GM23338 (cell line): ENCODE measurements around the gene KCNK15. TPM values are rescaled to one million over a fixed set of nuclear protein-coding genes. Genes with fewer than 3 reads are reported as not detected.

Experiments
- ATAC-seq: fragments of 200-7000 bp; cut with Tn5 transposase; 3 replicates; pipeline ENCODE4 v1.9.1; 2020
- DNase-seq: peaks from one replicate; pipeline ENCODE4 v3.0.0-alpha.2; 2015; ENCODE audit warnings: low spot score
- H2AFZ ChIP-seq: fragments of 200-600 bp; sonication (generic); 2 replicates; pipeline ENCODE4 v1.8.0; 2016; ENCODE audit warnings: antibody characterized with exemption, mild to moderate bottlenecking, moderate library complexity
- H3F3A ChIP-seq: fragments of 200-600 bp; sonication (generic); replicated peaks from 2 replicates; pipeline ENCODE4 v1.8.0; 2017; ENCODE audit warnings: antibody characterized with exemption, mixed run types, low read depth
- H3K27ac ChIP-seq: fragments of 200-600 bp; sonication (generic); 2 replicates; pipeline ENCODE4 v1.6.1; 2016; ENCODE audit warnings: low read depth
- H3K27me3 ChIP-seq: fragments of 200-600 bp; sonication (generic); 2 replicates; pipeline ENCODE4 v1.8.0; 2016; ENCODE audit warnings: mild to moderate bottlenecking, mixed run types, moderate library complexity; ENCODE audit not compliant: insufficient read depth
- H3K36me3 ChIP-seq: fragments of 200-600 bp; sonication (generic); 2 replicates; pipeline ENCODE4 v1.8.0; 2016; ENCODE audit warnings: mild to moderate bottlenecking; ENCODE audit not compliant: insufficient read depth
- H3K4me1 ChIP-seq: fragments of 200-600 bp; sonication (generic); 2 replicates; pipeline ENCODE4 v1.8.0; 2016; ENCODE audit warnings: mild to moderate bottlenecking, moderate library complexity; ENCODE audit not compliant: insufficient read depth
- H3K4me2 ChIP-seq: fragments of 200-600 bp; sonication (generic); 2 replicates; pipeline ENCODE4 v1.7.1; 2017; ENCODE audit warnings: mixed run types
- H3K4me3 ChIP-seq: fragments of 200-600 bp; sonication (generic); 2 replicates; pipeline ENCODE4 v1.6.1; 2016; ENCODE audit warnings: mixed run types
- H3K79me2 ChIP-seq: fragments of 200-600 bp; sonication (generic); replicated peaks from 2 replicates; pipeline ENCODE4 v1.8.0; 2017; ENCODE audit warnings: mild to moderate bottlenecking; ENCODE audit not compliant: insufficient read depth
- H3K9me2 ChIP-seq: fragments of 200-600 bp; sonication (generic); 2 replicates; pipeline ENCODE4 v1.8.0; 2017; ENCODE audit not compliant: insufficient read depth
- H4K20me1 ChIP-seq: fragments of 200-600 bp; sonication (generic); replicated peaks from 2 replicates; pipeline ENCODE4 v1.8.0; 2017; ENCODE audit warnings: mild to moderate bottlenecking; ENCODE audit not compliant: insufficient read depth
- H3K27ac Mint-ChIP-seq: 2 replicates; pipeline ENCODE4 v1.8.0; 2020; ENCODE audit warnings: inconsistent platforms, mild to moderate bottlenecking, moderate library complexity, mixed read lengths
- H3K27me3 Mint-ChIP-seq: 3 replicates; pipeline ENCODE4 v1.8.0; 2022; ENCODE audit warnings: low read depth, mild to moderate bottlenecking, moderate library complexity, mixed read lengths, inconsistent platforms; ENCODE audit not compliant: insufficient read depth, poor library complexity
- H3K36me3 Mint-ChIP-seq: 3 replicates; pipeline ENCODE4 v1.8.0; 2021; ENCODE audit warnings: low read depth, mild to moderate bottlenecking, inconsistent platforms, moderate library complexity, mixed read lengths
- H3K4me1 Mint-ChIP-seq: 3 replicates; pipeline ENCODE4 v1.8.0; 2020; ENCODE audit warnings: mild to moderate bottlenecking, inconsistent platforms, mixed read lengths
- H3K4me3 Mint-ChIP-seq: 3 replicates; pipeline ENCODE4 v1.8.0; 2021; ENCODE audit warnings: moderate library complexity, mild to moderate bottlenecking, inconsistent platforms, mixed read lengths
- H3K9me3 Mint-ChIP-seq: 3 replicates; pipeline ENCODE4 v1.8.0; 2020; ENCODE audit warnings: moderate library complexity, mild to moderate bottlenecking, inconsistent platforms, mixed read lengths
- EZH2 ChIP-seq: fragments of 200-600 bp; sonication (generic); IDR thresholded peaks from one replicate; pipeline ENCODE4 v1.8.0; 2017; ENCODE audit warnings: antibody characterized with exemption, mild to moderate bottlenecking, low read depth; ENCODE audit not compliant: unreplicated experiment
- JUNB ChIP-seq: IDR thresholded peaks from one replicate; pipeline ENCODE4 v1.6.1; 2016; ENCODE audit warnings: antibody characterized with exemption; ENCODE audit not compliant: unreplicated experiment
- NANOG ChIP-seq: IDR thresholded peaks from 2 replicates; pipeline ENCODE4 v1.6.1; 2016; ENCODE audit warnings: antibody characterized with exemption, borderline replicate concordance
- STAT1 ChIP-seq: IDR thresholded peaks from one replicate; pipeline ENCODE4 v1.6.1; 2016; ENCODE audit warnings: antibody characterized with exemption; ENCODE audit not compliant: unreplicated experiment
- ZNF331 ChIP-seq: fragments of 250-450 bp; sonication (Bioruptor Pico); IDR thresholded peaks from 2 replicates; pipeline ENCODE4 v1.5.0; 2020; ENCODE audit warnings: low read depth, mild to moderate bottlenecking, moderate library complexity
- ZNF462 ChIP-seq: fragments of 250-450 bp; sonication (Bioruptor Pico); IDR thresholded peaks from 2 replicates; pipeline ENCODE4 v1.5.0; 2020; ENCODE audit warnings: mild to moderate bottlenecking, moderate library complexity
- polyA plus RNA-seq: library from polyadenylated mRNA; unstranded; fragments of >200 nt; fragmentation: Nextera tagmentation; extraction: Ambion mirVana; gene quantifications from 2 replicates; pipeline ENCODE4 v1.2.1, GENCODE V29; 2016
- total RNA-seq: library from RNA; depleted of rRNA; stranded (reverse); fragments of >200 nt; shearing (Covaris generic); gene quantifications from 2 replicates; pipeline ENCODE4 v1.2.3, GENCODE V29; 2014
- TF ChIP-seq, protein P1 (sequence below), 2 experiments: fragments of 200-600 bp in 1 of 2; sonication (generic) in 1 of 2; conservative IDR thresholded peaks; 2 replicates each; pipeline versions ENCODE4 v1.5.1 to v1.6.1; 2016 to 2017; ENCODE audit warnings: antibody characterized with exemption in 2 of 2, low read depth in 2 of 2, mild to moderate bottlenecking in 2 of 2, moderate library complexity in 1 of 2

The KCNK15 gene
- total and polyA plus RNA-seq, 2 experiments from 2014 or later: 0.63 to 3.3 TPM

DNA sequence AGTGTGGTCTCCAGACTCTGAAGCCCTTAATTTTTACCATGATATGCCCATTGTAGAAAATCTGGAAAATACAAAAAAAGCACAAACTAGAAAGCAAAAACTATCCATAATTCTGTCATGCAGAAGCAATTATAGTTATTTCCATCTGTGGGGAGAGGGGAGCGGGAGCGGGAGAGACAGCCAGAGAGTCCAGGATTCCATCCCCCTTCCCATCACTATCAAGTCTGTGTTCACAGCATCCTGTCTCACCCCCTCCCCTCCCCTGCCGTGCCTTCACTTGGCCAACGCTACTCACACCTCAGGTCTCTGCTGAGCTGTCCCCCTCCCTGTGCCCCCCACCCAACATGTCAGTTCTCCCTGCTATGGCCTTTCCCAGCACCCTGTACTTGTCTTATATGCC is 50.2 kb downstream of the KCNK15 start:
- no peaks in the 10 kb centered on the region for H3K27me3 ChIP-seq
- DNase-seq (no peak), ATAC-seq (no peak)
- no peak overlapping the region for H3K4me2 ChIP-seq
- H3K27ac ChIP-seq: no peak overlapping the region
- H3K4me3 ChIP-seq: no peak overlapping the region
- H3K36me3 ChIP-seq: no peaks in the 10 kb centered on the region
- TF ChIP-seq, protein P1, sequence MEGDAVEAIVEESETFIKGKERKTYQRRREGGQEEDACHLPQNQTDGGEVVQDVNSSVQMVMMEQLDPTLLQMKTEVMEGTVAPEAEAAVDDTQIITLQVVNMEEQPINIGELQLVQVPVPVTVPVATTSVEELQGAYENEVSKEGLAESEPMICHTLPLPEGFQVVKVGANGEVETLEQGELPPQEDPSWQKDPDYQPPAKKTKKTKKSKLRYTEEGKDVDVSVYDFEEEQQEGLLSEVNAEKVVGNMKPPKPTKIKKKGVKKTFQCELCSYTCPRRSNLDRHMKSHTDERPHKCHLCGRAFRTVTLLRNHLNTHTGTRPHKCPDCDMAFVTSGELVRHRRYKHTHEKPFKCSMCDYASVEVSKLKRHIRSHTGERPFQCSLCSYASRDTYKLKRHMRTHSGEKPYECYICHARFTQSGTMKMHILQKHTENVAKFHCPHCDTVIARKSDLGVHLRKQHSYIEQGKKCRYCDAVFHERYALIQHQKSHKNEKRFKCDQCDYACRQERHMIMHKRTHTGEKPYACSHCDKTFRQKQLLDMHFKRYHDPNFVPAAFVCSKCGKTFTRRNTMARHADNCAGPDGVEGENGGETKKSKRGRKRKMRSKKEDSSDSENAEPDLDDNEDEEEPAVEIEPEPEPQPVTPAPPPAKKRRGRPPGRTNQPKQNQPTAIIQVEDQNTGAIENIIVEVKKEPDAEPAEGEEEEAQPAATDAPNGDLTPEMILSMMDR (conservative IDR thresholded peaks at IDR 0.05; ENCODE audit: low read depth in 2 of 2): no peak
- H3K4me3 Mint-ChIP-seq: no peak overlapping the region
- no peaks in the 10 kb centered on the region for H3K9me3 Mint-ChIP-seq
- H3K4me1 ChIP-seq: peaks cover 9% of the 10 kb centered on the region
- no peak overlapping the region for H3K27ac Mint-ChIP-seq
- H3K79me2 ChIP-seq: 0 out of 2 replicates have a peak, but pooled peaks cover 14% of the 10 kb centered on the region
- no peaks in the 10 kb centered on the region for H3K36me3 Mint-ChIP-seq
- no peaks in the 10 kb centered on the region; the same call in 1 of the 2 replicates for H4K20me1 ChIP-seq
- H3K4me1 Mint-ChIP-seq: peaks cover 39% of the 10 kb centered on the region
- H3K9me2 ChIP-seq: no peaks in the 10 kb centered on the region
- H3F3A ChIP-seq: no peaks in the 10 kb centered on the region
- no peak overlapping the region for H2AFZ ChIP-seq
- H3K27me3 Mint-ChIP-seq: peaks cover 5% of the 10 kb centered on the region

DNA sequence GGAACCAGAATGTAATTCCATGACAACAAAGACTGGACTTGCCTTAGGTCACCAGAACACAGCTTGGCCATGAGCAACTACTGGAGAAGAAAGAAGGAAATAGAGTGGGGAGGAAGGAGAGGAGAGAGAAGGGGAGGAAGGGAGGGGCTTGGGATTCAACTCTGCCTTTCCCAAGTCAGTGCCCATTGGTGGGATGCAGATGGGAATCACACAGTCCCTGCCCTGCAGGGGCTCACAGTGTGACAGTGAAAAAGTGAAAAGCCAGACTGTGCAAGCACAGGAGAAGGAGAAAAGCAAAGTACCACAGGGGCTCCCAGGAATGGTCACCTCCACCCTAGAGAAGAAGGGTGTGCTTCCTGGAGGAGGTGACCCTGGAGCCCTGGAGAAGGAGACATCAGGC is 50.6 kb downstream of the KCNK15 start:
- Histone ChIP-seq H3K9me2 (no peaks in the 10 kb centered on the region), H3K27me3 (no peaks in the 10 kb centered on the region), H3K27ac (no peak overlapping the region), H3K36me3 (no peaks in the 10 kb centered on the region), H3F3A (no peaks in the 10 kb centered on the region), H3K4me3 (no peak overlapping the region), H3K4me2 (peak overlapping the region; percentile 51; the same call in 1 of the 2 replicates), H3K4me1 (peaks cover 9% of the 10 kb centered on the region), H2AFZ (no peak overlapping the region), H4K20me1 (no peaks in the 10 kb centered on the region; the same call in 1 of the 2 replicates), H3K79me2 (0 out of 2 replicates have a peak, but pooled peaks cover 14% of the 10 kb centered on the region)
- Mint-ChIP-seq H3K4me1 (peaks cover 37% of the 10 kb centered on the region), H3K36me3 (no peaks in the 10 kb centered on the region), H3K9me3 (no peaks in the 10 kb centered on the region), H3K4me3 (no peak overlapping the region), H3K27ac (no peak overlapping the region), H3K27me3 (peaks cover 5% of the 10 kb centered on the region)
- DNase-seq (no peak), ATAC-seq (peak; percentile 75)
- TF ChIP-seq JUNB (no peak), STAT1 (no peak), ZNF462 (CRISPR knock-in tag) (no peak), NANOG (no peak), EZH2 (no peak), ZNF331 (CRISPR knock-in tag) (no peak)
- TF ChIP-seq, protein P1 (conservative IDR thresholded peaks at IDR 0.05; ENCODE audit: low read depth in 2 of 2): no peak
